ENCODE results near the gene RNF8. TPM values are rescaled to one million over a fixed set of nuclear protein-coding genes. Genes with fewer than 3 reads are reported as not detected.
"Not testable (repeated sequence)": the region's sequence is repeated elsewhere in the genome, so short reads cannot be mapped to it uniquely, and the experiment has no call there.

The RNF8 gene
- total RNA-seq, 5 donors from 2014 or later (not counting 1 experiment from before 2014, with no cell fraction given) = 10.6 to 18.5 (median 15.2) TPM

GRCh38 chr6:37321101-37321500 lies 32.7 kb upstream of the RNF8 start:
- ATAC-seq (replicated peaks in 1 of 4) = no peak
- Histone ChIP-seq H3K36me3 (ENCODE audit: control insufficient read depth in 2 of 2, extremely low read depth in 1 of 2, insufficient read depth in 1 of 2, low read length in 1 of 2) (peaks cover 3 to 63% of the 10 kb centered on the region in 2 donors), H3K4me3 (ENCODE audit: control insufficient read depth in 1 of 2, extremely low read depth in 1 of 2, low read length in 1 of 2) (no peak overlapping the region), H3K27ac (ENCODE audit: low read length) (no peak overlapping the region), H3K27me3 (replicated peaks in 1 of 2; ENCODE audit: control insufficient read depth in 2 of 2, extremely low read depth in 1 of 2, insufficient read depth in 2 of 2, low read length in 1 of 2) (no peaks in the 10 kb centered on the region), H3K9me3 (no peaks in the 10 kb centered on the region), H3K4me1 (ENCODE audit: control insufficient read depth in 1 of 2, extremely low read depth in 1 of 2, insufficient read depth in 2 of 2, low read length in 2 of 2) (peaks cover 0 to 3% of the 10 kb centered on the region in 2 experiments)
- no peak overlapping the region for H3K27ac Mint-ChIP-seq
- peaks cover 16% of the 10 kb centered on the region for H3K36me3 Mint-ChIP-seq
- ChIA-PET CTCF (interaction anchor here in 1 of 2 donors (0.7 kb wide), 1 partner anchor 74 kb away, joined by 5 read pairs; no protein-coding TSS in a partner anchor), POLR2A (no interaction called here)
- no peak for DNase-seq
- H3K4me3 Mint-ChIP-seq = no peak overlapping the region
- no peaks in the 10 kb centered on the region for H3K9me3 Mint-ChIP-seq
- H3K4me1 Mint-ChIP-seq = peaks cover 0 to 6% (median 4%) of the 10 kb centered on the region in 3 donors
- no peaks in the 10 kb centered on the region for H3K27me3 Mint-ChIP-seq

DNA sequence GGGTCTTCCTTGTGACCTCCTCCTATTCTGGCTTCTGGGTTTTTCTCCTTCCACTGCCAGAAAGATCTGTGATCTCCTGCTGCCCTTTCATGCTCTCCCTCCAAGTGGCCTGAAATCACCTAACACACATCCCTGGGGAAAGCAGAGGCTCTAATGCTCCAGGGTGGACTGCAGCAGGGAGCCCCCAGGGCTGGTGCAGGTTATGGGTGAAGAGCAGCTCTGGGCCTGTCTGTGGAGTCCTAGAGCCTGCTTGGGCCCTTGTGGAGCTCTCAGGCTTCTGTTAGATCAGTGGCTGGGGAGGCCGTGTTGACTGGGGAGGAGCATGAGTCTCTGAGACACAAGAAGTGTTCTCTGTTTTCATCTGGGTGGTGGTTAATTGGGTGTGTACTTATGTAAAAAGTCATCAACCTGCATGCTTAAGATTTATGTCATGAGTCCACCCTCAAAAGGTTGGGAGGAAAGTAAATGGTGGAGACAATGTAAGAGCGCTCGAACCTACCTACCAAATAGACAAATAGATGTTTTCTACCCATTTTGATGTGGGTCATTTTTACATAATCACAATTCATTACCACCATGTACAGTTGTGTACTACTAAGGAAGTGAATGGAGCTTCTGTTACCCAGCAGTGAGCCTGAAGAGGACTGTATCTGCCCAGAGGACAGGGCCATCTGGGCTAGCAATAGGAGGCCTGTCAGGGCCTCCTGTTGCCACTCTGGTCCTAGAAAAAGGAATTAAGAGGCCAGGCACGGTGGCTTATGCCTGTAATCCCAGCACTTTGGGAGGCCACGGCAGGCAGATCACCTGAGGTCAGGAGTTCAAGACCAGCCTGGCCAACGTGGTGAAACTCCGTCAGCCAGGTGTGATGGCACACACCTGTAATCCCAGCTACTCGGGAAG lies 32.0 kb upstream of the RNF8 start:
- H3K9me3 Mint-ChIP-seq = no peaks in the 10 kb centered on the region
- Histone ChIP-seq H3K9me3 (no peaks in the 10 kb centered on the region), H3K36me3 (ENCODE audit: control insufficient read depth in 2 of 2, extremely low read depth in 1 of 2, insufficient read depth in 1 of 2, low read length in 1 of 2) (peaks cover 3 to 57% of the 10 kb centered on the region in 2 donors), H3K4me3 (ENCODE audit: control insufficient read depth in 1 of 2, extremely low read depth in 1 of 2, low read length in 1 of 2) (no peak overlapping the region), H3K27me3 (replicated peaks in 1 of 2; ENCODE audit: control insufficient read depth in 2 of 2, extremely low read depth in 1 of 2, insufficient read depth in 2 of 2, low read length in 1 of 2) (no peaks in the 10 kb centered on the region), H3K27ac (ENCODE audit: low read length) (no peak overlapping the region), H3K4me1 (ENCODE audit: control insufficient read depth in 1 of 2, extremely low read depth in 1 of 2, insufficient read depth in 2 of 2, low read length in 2 of 2) (peaks cover 0 to 3% of the 10 kb centered on the region in 2 experiments)
- DNase-seq = no peak
- H3K27ac Mint-ChIP-seq = peak overlapping the region in 1 of 2 donors; percentile 5
- WGBS (ENCODE audit: insufficient coverage) = 93% methylated on average over 6 of the region's 8 CpGs
- ATAC-seq (replicated peaks in 1 of 4) = no peak
- H3K4me1 Mint-ChIP-seq = peaks cover 0 to 6% (median 4%) of the 10 kb centered on the region in 3 donors
- ChIA-PET CTCF (no interaction called here), POLR2A (no interaction called here)
- H3K27me3 Mint-ChIP-seq = no peaks in the 10 kb centered on the region
- no peak overlapping the region for H3K4me3 Mint-ChIP-seq
- peaks cover 15% of the 10 kb centered on the region for H3K36me3 Mint-ChIP-seq

DNA sequence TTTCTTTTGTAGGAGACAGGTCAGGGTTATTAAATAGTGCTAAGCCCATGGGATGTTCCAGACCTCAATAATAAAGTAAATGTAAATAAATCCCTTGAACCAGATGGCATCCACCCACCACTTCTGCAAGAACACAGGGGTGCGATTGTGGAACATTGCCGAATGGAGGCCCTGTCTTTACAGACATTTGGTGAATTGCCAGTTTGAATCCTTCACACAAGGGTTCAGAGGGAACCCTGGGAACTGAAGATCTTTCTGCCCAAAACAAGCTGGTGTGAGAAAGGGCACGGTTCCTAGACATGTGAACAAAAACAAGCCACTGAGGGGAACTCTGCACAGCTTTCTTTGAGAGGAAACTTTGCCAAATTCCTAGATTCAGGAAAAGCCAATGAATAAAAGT lies 30.2 kb upstream of the RNF8 start:
- WGBS (ENCODE audit: insufficient coverage) = 90% methylated on average over 3 of the region's 3 CpGs
- H3K36me3 Mint-ChIP-seq = peaks cover 17% of the 10 kb centered on the region
- H3K4me1 ChIP-seq (ENCODE audit: control insufficient read depth in 1 of 2, extremely low read depth in 1 of 2, insufficient read depth in 2 of 2, low read length in 2 of 2) = peaks cover 0 to 3% of the 10 kb centered on the region in 2 experiments
- H3K4me3 Mint-ChIP-seq = no peak overlapping the region
- no peaks in the 10 kb centered on the region for H3K27me3 Mint-ChIP-seq
- H3K9me3 ChIP-seq = no peaks in the 10 kb centered on the region
- H3K27ac ChIP-seq (ENCODE audit: low read length) = no peak overlapping the region
- ChIA-PET POLR2A (no interaction called here), CTCF (interaction anchor here in 1 of 2 donors (0.6 kb wide), 1 partner anchor 62 kb away, joined by 3 read pairs; no protein-coding TSS in a partner anchor)
- H3K27ac Mint-ChIP-seq = peak overlapping the region in 1 of 2 donors; percentile 55
- H3K36me3 ChIP-seq (ENCODE audit: control insufficient read depth in 2 of 2, extremely low read depth in 1 of 2, insufficient read depth in 1 of 2, low read length in 1 of 2) = peaks cover 3 to 39% of the 10 kb centered on the region in 2 donors
- ATAC-seq (replicated peaks in 1 of 4) (no peak), DNase-seq (no peak)
- H3K9me3 Mint-ChIP-seq = no peaks in the 10 kb centered on the region
- peaks cover 0 to 6% (median 4%) of the 10 kb centered on the region in 3 donors for H3K4me1 Mint-ChIP-seq
- no peak overlapping the region for H3K4me3 ChIP-seq (ENCODE audit: control insufficient read depth in 1 of 2, extremely low read depth in 1 of 2, low read length in 1 of 2)
- H3K27me3 ChIP-seq (replicated peaks in 1 of 2; ENCODE audit: control insufficient read depth in 2 of 2, extremely low read depth in 1 of 2, insufficient read depth in 2 of 2, low read length in 1 of 2) = no peaks in the 10 kb centered on the region

DNA sequence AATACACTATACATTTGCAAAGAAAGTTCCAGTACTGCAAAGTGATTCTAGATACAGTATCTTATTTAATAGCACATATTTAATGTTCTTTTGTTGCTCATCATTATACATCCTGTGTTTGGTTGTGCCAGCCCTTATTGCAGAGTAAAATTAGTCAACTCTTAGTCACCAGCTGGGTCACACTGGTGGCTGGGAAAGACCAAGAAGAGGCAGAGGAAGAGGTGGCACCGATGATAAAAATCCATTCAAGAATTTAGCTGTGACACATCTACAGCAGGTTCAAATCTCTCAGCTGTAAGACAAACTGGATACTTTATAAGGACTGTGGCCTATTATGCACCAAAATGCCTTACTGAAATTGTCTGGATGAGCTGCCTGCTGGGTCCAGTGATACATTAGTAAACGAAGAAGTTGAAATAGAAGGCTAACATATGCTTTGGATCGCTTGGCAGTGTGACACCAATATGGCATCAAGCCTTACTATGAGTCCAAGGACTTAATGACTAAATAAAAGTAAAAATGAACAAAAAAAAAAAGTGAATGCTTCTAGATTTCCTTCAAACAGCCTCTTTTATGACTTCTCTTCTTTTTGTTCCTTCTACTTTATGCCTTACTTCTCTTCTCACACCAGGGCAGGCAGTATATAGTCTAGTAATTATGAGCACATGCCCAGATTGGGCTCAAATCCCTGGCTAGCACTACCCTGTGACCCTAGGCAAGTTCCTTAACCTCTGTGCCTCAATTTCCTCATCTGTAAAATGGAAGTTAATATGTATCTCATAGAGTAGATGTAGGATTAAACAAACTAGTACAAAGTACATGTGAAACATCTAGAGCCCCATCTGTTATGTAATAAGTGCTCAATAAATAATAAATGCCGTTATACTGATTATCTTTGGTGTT lies 29.4 kb upstream of the RNF8 start:
- peaks cover 20% of the 10 kb centered on the region for H3K36me3 Mint-ChIP-seq
- peaks cover 3 to 31% of the 10 kb centered on the region in 2 donors for H3K36me3 ChIP-seq (ENCODE audit: control insufficient read depth in 2 of 2, extremely low read depth in 1 of 2, insufficient read depth in 1 of 2, low read length in 1 of 2)
- no peaks in the 10 kb centered on the region for H3K27me3 ChIP-seq (replicated peaks in 1 of 2; ENCODE audit: control insufficient read depth in 2 of 2, extremely low read depth in 1 of 2, insufficient read depth in 2 of 2, low read length in 1 of 2)
- no peak overlapping the region for H3K27ac ChIP-seq (ENCODE audit: low read length)
- no peak overlapping the region for H3K4me3 ChIP-seq (ENCODE audit: control insufficient read depth in 1 of 2, extremely low read depth in 1 of 2, low read length in 1 of 2)
- ATAC-seq (replicated peaks in 1 of 4) (peak in 2 of 4 experiments; percentile 26 to 47), DNase-seq (no peak)
- no peaks in the 10 kb centered on the region for H3K27me3 Mint-ChIP-seq
- no CpG with 5 or more reads among the region's 4 CpGs for WGBS (ENCODE audit: insufficient coverage)
- H3K4me3 Mint-ChIP-seq = no peak overlapping the region
- H3K9me3 ChIP-seq = no peaks in the 10 kb centered on the region
- H3K27ac Mint-ChIP-seq = peak overlapping the region; percentile 36 to 55
- POLR2A ChIA-PET = no interaction called here
- CTCF ChIA-PET = interaction anchor here (0.6 kb wide), 3 partner anchors 368 to 1192 kb away, joined by 3 to 4 read pairs (median 3); no protein-coding TSS in a partner anchor
- H3K4me1 Mint-ChIP-seq = peaks cover 0 to 6% (median 4%) of the 10 kb centered on the region in 3 donors
- no peaks in the 10 kb centered on the region for H3K9me3 Mint-ChIP-seq
- peaks cover 0 to 3% of the 10 kb centered on the region in 2 experiments for H3K4me1 ChIP-seq (ENCODE audit: control insufficient read depth in 1 of 2, extremely low read depth in 1 of 2, insufficient read depth in 2 of 2, low read length in 2 of 2)

DNA sequence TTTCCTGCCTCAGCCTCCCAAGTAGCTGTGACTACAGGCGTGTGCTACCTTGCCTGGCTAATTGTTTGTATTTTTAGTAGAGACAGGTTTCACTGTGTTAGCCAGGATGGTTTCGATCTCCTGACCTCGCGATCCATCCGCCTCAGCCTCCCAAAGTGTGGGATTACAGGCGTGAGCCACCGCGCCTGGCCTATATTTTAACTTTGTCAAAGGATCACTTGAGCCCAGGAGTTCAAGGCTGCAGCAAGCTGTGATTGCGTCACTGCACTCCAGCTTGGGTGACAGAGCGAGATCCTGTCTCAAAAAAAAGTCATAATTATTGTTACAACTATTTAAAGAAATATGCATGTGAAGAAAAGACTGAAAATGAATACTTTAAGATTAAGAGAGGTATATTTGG lies 23.4 kb upstream of the RNF8 start:
- H3K36me3 ChIP-seq (ENCODE audit: control insufficient read depth in 2 of 2, extremely low read depth in 1 of 2, insufficient read depth in 1 of 2, low read length in 1 of 2) = peaks cover 4 to 26% of the 10 kb centered on the region in 2 donors
- CTCF ChIA-PET = not testable (repeated sequence)

GRCh38 chr6:37331047-37331446 lies 22.7 kb upstream of the RNF8 start:
- Mint-ChIP-seq H3K4me1 (no peaks in the 10 kb centered on the region), H3K9me3 (no peaks in the 10 kb centered on the region), H3K36me3 (peaks cover 29% of the 10 kb centered on the region), H3K27ac (no peak overlapping the region), H3K27me3 (no peaks in the 10 kb centered on the region), H3K4me3 (no peak overlapping the region)
- Histone ChIP-seq H3K27me3 (replicated peaks in 1 of 2; ENCODE audit: control insufficient read depth in 2 of 2, extremely low read depth in 1 of 2, insufficient read depth in 2 of 2, low read length in 1 of 2) (no peaks in the 10 kb centered on the region), H3K27ac (ENCODE audit: low read length) (no peak overlapping the region), H3K36me3 (ENCODE audit: control insufficient read depth in 2 of 2, extremely low read depth in 1 of 2, insufficient read depth in 1 of 2, low read length in 1 of 2) (peaks cover 4 to 26% of the 10 kb centered on the region in 2 donors), H3K4me1 (ENCODE audit: control insufficient read depth in 1 of 2, extremely low read depth in 1 of 2, insufficient read depth in 2 of 2, low read length in 2 of 2) (no peaks in the 10 kb centered on the region), H3K4me3 (ENCODE audit: control insufficient read depth in 1 of 2, extremely low read depth in 1 of 2, low read length in 1 of 2) (no peak overlapping the region), H3K9me3 (no peaks in the 10 kb centered on the region)
- ATAC-seq (replicated peaks in 1 of 4) (no peak), DNase-seq (no peak)
- ChIA-PET POLR2A (no interaction called here), CTCF (no interaction called here)
- 94% methylated on average over 7 of the region's 13 CpGs for WGBS (ENCODE audit: insufficient coverage)

More for the DNA sequence above, 23.4 kb upstream of the RNF8 start:
- H3K4me1 ChIP-seq (ENCODE audit: control insufficient read depth in 1 of 2, extremely low read depth in 1 of 2, insufficient read depth in 2 of 2, low read length in 2 of 2); H3K27me3 Mint-ChIP-seq; H3K4me1 Mint-ChIP-seq; H3K4me3 Mint-ChIP-seq; H3K4me3 ChIP-seq (ENCODE audit: control insufficient read depth in 1 of 2, extremely low read depth in 1 of 2, low read length in 1 of 2); H3K27me3 ChIP-seq (replicated peaks in 1 of 2; ENCODE audit: control insufficient read depth in 2 of 2, extremely low read depth in 1 of 2, insufficient read depth in 2 of 2, low read length in 1 of 2); H3K9me3 Mint-ChIP-seq; POLR2A ChIA-PET; ATAC-seq (replicated peaks in 1 of 4); DNase-seq; H3K27ac Mint-ChIP-seq; H3K9me3 ChIP-seq; H3K27ac ChIP-seq (ENCODE audit: low read length): not testable (repeated sequence)
- H3K36me3 Mint-ChIP-seq = peaks cover 32% of the 10 kb centered on the region
- 99% methylated on average over 8 of the region's 10 CpGs for WGBS (ENCODE audit: insufficient coverage)

All from T-cell (primary cell).